Measurements from ENCODE around the gene ASAP3.

GRCh38 chr1:23400324-23401114 lies 83.5 kb downstream of the ASAP3 start:
- TF ChIP-seq GATA3 (IDR thresholded peaks at IDR 0.05; ENCODE audit: low read depth, low read length) (no peak), GATA2 (IDR thresholded peaks at IDR 0.05; ENCODE audit: low read depth, low read length) (no peak)

All from SH-SY5Y (cell line).